HL-60/S4 treated with phorbol 12-myristate 13-acetate at 8.2 ng/mL for 4 days and 3 days (cell line): ENCODE results near the gene CNPY4.

Experiments
- in situ Hi-C: fragments of 300-500 bp; cut with MboI; formaldehyde crosslinking; loops from 2 replicates; pipeline ENCODE4 v1.15.0; 2022; ENCODE audit warnings: low sequenced_read_pairs

CNPY4 gene

DNA sequence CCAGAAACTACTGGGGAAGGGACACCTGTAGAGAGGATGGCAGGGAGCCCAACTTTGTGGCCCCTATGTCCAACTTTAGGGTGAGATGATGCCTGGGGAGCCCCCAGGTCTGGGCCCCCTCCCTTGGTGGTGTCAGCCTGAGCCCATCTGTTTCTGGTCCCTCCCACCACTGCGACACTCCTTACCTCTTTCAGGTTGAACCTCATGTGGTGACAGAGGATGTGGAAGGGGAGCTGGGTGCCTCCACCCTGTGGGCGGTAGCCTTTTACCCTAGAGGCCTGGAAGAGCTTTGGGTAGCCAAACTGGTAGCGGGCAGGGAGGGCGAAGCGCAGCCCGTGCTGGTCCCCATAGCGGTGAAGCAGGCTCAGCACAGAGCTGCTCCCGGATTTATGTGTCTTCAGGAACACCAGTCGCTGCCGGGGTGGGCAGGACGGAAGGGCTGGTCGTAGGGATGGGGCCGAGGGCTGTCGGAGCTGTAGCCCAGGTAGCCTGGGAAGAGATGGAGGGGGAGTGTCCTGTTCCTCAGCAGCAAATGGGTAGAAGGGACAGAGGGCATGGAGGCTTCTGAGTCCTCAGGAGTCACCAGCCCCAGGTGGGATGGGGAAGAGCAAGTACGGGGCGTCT lies 47.0 kb downstream of the CNPY4 start:
- in situ Hi-C loops = no loop called here

DNA sequence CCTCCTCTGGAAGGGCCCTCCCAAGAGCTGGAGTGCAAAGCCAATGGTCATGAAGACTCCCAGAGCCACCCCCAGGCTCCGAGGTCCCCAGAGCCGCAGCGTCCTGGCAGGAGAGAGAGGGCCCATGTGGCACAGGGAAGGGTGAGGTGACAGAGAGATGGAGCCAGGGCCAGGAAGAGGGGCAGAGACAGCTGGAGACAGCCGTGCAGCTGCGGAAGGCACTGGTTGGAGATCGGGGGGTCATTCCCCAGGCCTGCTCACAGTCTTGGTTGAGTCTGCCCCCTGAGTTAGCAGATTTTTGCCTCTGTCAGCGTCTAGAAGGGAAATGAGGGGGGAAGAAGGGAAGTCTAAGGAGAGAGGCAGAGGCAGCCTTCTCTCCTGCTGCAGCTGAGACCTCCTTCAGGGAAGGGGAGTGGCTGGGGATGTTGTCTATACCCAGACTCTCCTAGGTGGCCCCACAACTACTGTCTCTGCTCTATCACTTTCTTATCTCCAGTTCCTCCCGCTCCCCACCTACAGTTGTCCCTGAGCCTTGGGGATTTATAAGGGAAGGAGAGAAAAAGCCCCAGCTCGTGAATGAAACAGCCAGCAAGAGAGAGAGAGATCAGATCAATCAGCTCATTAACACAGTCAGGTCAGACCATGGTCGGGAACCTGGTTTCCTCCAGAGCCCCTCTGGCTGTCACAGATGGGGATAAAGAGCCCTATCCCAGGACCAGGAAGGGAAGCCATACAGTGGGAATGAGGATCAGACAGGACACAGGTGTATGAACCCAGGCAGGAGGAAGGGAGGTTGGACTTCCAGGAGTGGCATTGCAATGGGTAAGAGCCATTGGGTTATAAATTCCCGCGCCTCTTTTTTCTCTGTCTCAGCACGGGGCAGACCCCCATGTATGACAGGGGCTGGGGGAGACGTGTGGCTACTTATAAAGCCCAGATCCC lies 47.8 kb downstream of the CNPY4 start:
- in situ Hi-C loops = no loop called here

GRCh38 chr7:100167912-100168323 lies 48.5 kb downstream of the CNPY4 start:
- in situ Hi-C loops = no loop called here

DNA sequence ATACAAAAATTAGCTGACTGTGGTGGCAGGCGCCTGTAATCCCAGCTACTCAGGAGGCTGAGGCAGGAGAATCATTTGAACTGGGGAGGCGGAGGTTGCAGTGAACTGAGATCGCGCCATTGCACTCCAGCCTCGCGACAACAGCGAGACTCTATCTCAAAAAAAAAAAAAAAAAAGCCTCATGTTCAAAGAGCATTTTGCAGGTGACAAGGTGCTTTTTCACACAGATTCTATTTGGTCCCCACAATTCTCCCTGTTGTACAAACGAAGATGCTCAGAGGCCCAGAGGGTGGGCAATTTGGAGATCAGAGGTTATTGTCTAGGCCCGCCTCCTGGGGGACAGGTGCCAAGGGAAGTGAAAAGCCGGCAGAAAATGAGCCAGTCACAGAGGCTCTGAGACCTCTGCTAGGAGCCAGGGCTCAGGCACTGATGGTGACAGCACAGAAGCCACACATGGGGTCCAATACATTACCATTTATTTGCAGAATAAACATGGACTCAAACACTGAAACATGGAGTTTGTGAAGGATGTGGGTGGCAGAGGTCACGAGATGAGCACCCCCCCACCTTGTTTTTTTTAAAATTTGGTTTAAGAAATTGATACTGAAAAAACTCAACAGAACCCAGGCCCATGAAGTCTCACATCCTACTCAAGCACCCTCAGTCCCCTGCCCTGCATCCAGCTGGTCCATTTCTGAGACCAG lies 49.9 kb downstream of the CNPY4 start:
- in situ Hi-C loops = no loop called here

DNA sequence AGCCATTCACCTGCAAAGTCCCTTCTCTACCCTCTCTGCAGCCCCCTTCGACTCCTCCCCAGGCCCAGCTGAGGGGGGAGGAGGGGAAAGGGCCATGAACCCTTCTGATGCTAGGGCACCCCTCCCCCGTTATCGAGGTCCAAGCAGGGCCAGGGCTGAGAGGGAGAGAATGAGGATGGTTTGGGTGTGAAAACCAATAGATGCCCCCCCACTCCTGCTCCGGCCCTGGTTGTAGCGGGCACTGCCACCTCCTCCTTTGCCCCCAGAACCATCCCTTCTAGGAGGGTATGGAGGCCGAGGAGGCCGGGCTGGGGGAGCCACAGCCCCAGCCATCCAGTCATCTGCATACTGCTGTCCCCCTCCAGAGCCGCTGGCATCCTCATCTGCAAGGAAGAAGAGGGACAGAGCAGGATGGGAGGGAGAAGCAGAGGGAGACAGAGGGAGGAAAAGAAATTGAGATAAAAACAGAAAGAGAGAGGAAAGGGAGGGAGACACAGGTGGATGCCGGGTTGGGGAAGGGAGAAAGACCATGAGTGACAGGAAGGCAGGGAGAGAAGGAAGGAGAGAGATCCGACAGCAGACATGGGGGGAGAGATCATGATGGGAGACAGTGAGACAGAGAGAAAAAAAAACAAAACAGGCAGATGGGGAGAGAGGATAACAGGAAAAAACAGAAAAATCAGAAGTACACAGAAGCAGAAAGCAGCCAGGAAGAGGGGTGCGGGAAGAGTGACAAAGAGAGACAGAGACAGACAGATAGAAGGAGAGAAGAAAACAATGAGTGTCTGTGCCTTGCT lies 50.9 kb downstream of the CNPY4 start:
- in situ Hi-C loops = no loop called here

DNA sequence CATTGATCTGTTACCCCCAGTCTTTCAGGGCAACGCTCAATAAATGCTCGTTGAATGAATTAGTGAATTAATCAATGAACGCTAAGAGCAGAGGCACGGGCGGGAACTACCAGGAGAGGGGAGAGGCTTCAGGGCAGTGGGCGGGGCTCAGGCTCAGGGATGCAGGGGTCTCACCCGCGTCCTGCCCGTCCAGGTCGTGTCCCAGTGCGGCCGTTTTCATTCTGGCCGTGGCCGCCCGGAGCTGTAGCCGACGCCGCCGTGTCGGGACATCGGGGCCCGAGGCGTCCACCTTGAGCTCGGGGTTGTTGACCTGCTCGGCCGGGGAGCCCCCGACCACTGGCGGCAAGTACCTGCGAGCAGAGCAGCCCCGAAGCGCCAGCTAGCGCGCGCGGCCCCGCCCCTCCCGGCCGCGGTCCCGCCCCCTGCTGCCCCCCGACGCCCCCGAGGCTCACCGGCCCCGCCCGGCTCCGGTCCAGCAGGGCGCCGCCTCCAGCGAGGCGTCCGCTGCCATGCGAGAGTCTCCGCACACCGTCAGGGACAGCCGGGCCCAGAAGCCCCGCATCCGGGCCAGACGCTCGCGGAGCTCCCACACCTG lies 51.8 kb downstream of the CNPY4 start:
- in situ Hi-C loops = no loop called here

DNA sequence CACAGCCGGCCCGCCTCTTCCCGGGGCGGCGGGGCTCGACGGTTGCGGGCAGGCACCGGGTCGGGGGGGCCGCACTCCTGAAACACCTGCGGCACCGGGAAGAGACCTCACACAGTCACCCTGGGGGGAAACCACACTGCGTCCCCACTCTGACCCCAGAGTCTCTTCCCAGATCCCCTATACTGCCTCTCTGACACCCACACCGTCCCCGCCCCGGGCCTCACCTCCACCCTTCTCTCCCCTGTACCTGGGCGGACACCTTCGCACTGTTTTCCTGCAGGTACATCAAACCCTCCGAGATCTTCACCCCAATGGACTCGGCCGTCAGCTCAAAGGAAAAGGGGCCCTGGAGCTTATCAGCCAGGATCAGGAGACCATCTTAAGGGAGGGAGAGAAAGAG lies 52.4 kb downstream of the CNPY4 start:
- in situ Hi-C loops = no loop called here

DNA sequence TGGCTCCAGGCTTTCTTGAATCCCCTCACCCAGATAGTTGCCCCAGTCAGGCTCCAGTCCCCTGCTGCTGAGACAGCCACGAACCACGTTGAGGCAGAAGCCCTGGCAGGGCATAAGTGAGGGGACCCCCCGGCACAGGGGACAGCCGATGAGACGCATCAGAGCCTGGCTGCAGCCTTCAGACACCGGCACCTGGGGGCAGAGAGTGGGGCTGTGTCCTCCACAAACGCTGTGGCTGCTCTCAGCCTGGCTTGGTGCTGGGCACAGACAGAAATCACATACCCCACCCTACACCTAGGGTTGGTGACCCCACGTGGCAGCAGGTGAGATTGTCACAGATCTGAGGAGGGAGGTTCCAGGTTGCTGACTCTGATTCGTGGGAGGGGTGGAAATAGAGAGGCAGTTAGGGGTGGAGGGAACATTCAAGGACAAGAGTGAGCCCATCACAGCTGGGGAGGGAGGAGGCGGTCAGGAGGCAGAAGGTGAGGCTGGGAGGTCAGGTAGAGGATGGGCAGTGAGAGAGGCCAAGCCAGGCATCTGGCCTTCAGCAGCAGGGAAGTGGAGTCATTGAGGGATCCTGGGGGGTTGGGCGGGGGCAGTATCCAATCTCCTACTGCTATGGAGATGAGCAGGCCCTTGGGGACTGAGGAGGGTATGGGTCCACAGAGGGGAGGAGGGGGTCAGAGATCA lies 54.5 kb downstream of the CNPY4 start:
- in situ Hi-C loops = no loop called here

- in situ Hi-C loops = no loop called here
Observed at GRCh38 chr7:100174582-100174981, 55.1 kb downstream of the CNPY4 start.
